Omental fat pad (tissue), 4 donors: ENCODE data around the gene DPY19L2. TPM values are rescaled to one million over a fixed set of nuclear protein-coding genes. Genes with fewer than 3 reads are reported as not detected.
"Not testable (repeated sequence)": the region's sequence is repeated elsewhere in the genome, so short reads cannot be mapped to it uniquely, and the experiment has no call there.

Source experiments
- ATAC-seq: fragments of 150-250 bp; one replicate; pipeline ENCODE4 v1.9.1; 2016; ENCODE audit warnings: mild to moderate bottlenecking, moderate library complexity; ENCODE audit not compliant: low FRiP score
- DNase-seq: peaks from one replicate; pipeline ENCODE4 v3.0.0-alpha.2; 2019; ENCODE audit warnings: low spot score
- total RNA-seq, 4 donors: library from RNA; depleted of rRNA; stranded (reverse); fragments of >200 nt; gene quantifications; one replicate each; pipeline ENCODE4 v1.1.0, GENCODE V29; 2016

DPY19L2 gene
- total RNA-seq, 4 donors from 2014 or later = 6.1 to 28.4 (median 8.4) TPM

DNA sequence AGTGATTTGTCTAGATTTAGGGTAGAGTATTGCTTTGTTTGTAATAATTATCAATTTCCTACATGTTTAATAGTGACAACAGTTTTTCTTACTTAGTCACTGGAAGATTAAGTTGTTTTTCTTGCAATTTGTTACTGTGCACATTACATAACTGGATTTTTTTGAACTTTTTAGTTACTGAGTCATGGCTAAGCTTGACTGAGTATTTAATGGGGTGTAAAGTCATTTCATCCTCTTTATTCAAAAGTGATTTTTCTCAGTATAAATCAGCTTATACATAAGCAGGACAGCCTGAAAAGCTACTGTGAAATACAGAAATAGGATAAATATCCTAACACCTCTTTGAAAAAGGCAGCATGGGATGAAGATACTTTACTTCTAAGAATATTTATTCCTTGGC is 12.5 kb upstream of the DPY19L2 start:
- peak; percentile 51 for ATAC-seq
- not testable (repeated sequence) for DNase-seq

- ATAC-seq, DNase-seq: not testable (repeated sequence)
These were observed 4.3 kb upstream of the DPY19L2 start for GRCh38 chr12:63672550-63672949.

GRCh38 chr12:63669936-63670335 is 1.6 kb upstream of the DPY19L2 start:
- not testable (repeated sequence) for ATAC-seq, DNase-seq

- ATAC-seq, DNase-seq: not testable (repeated sequence)
These were observed 1.1 kb upstream of the DPY19L2 start for GRCh38 chr12:63669427-63669826.

- ATAC-seq = peak; percentile 69
- DNase-seq = not testable (repeated sequence)
These were observed 590 bp upstream of the DPY19L2 start for GRCh38 chr12:63668800-63669365.

DNA sequence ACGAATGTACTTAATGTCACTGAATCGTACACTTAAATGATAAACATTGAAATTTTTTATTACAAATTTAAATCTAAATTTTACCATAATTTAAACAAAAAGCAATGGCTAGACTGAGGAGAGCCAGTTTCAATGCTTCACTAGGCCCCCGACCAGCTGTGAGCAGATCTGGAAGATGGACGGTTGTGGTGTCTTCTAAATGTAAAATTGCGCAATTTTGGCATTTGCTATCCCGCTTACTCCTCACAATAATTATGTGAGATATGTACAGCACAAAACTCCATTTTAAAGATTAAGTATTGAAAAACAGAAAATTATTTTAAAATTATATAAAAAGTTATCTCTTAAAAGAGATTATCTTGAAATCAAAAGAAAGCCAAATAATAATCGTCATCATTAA is 5.3 kb downstream of the DPY19L2 start:
- DNase-seq = not testable (repeated sequence)

GRCh38 chr12:63658501-63658900 is 9.8 kb downstream of the DPY19L2 start:
- DNase-seq, ATAC-seq: not testable (repeated sequence)

More for the DNA sequence above, 5.3 kb downstream of the DPY19L2 start:
- ATAC-seq = not testable (repeated sequence)

DNA sequence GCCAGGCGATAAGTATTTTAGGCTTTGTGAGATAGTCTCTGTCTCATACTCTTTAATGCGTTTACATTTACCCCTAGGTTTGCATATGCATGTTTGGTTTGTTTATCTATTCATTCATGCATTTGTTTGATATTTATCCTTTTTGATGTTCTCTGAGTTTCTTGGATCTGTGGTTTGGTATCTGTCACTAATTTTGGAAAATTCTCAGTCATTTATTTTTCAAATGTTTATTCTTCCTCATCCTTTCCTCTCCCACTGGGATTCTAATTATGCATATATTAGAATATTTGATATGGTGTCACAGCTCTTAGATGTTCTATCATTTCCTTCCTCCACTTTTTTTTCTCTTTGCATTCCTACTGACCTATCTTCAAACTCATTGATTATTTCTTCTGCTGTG is 11.9 kb downstream of the DPY19L2 start:
- DNase-seq, ATAC-seq: not testable (repeated sequence)

DNA sequence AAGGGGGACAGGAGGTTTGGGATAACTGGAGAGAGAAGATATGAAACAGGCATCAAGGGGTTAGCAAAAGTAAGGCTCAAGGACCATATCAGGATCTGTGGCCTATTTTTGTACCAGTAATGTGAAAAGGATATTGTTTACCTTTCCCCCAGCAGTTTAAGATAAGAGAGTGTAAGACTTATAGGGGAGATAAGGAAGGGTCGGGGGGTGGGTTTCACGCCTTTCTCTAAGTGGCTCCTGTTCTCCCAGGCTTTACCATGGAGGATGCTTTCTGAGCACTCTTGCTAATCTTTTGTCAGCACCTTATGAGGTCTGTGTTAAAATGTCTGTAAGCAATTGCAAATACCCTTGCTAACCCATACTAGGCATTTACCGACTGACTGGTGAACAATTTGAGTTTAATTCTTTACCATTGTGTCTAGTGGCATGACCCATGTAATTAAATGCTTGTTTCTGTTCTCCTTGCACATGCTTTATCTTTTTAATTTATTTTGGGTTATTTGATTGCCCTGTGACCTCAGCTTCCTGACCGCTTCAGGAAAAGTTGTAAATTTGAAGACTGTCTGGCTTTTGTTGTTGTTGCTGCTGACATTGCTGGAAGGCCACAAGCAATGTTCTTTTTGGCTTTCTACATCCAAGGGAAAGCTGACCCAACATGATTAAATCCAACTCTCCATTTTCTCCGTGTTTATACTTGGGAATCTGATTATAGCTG is 12.6 kb downstream of the DPY19L2 start:
- ATAC-seq, DNase-seq: not testable (repeated sequence)

DNA sequence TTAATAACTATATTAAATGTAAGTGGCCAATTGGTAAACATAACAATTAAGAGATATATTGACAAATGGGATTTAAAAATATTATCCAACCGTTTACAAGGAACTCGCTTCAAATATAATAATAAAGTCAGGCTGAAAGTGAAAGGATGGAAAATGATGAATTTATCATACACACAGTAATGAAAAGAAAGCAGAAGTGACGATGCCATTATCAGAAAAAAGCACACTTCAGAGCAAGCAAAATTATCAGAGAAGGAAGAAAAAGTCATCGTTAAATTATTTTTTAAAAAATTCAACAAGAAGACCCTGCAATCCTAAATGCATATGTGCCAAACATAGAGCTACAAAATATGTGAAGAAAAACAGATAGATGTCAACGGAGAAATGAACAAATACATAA is 13.8 kb downstream of the DPY19L2 start:
- ATAC-seq, DNase-seq: not testable (repeated sequence)

DNA sequence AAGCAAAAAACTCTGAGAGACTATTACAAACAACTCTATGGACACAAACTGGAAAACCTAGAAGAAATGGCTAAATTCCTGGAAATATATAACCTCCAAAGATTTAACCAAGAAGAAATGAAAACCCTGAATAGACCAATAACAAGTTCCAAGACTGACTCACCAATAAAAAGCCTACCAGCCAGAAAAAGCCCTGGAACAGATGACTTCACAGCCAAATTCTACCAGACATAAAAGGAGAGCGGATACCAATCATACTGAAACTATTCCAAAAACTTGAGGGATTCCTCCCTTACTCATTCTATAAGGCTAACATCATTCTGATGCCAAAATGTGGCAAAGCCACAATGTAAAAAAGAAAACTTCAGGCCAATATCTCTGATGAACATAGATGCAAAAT is 18.8 kb downstream of the DPY19L2 start:
- ATAC-seq, DNase-seq: not testable (repeated sequence)

GRCh38 chr12:63643381-63644140 is 24.7 kb downstream of the DPY19L2 start:
- not testable (repeated sequence) for ATAC-seq, DNase-seq

DNA sequence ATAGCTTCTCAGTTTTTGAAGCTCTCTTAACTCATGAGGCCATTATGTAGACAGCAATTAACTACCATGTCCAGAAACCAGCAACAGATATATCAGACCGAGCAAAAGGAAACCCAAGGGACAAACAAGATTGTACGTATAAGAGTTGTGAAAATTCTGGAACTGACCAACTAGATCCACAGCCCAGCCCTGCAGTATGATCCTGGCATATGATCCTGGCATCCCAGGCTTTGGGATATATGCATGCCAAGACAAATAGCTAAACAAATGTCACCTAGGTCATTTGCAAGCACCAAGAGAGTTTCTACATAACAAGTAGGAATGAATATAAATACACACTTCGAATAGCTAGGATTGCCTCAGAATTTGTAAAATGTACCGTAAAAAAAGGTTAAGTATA is 44.0 kb downstream of the DPY19L2 start:
- ATAC-seq = not testable (repeated sequence)

GRCh38 chr12:63615544-63615943 is 52.7 kb downstream of the DPY19L2 start:
- DNase-seq, ATAC-seq: not testable (repeated sequence)

More for the DNA sequence above, 44.0 kb downstream of the DPY19L2 start:
- not testable (repeated sequence) for DNase-seq

GRCh38 chr12:63611285-63611684 is 57.0 kb downstream of the DPY19L2 start:
- DNase-seq, ATAC-seq: not testable (repeated sequence)

DNA sequence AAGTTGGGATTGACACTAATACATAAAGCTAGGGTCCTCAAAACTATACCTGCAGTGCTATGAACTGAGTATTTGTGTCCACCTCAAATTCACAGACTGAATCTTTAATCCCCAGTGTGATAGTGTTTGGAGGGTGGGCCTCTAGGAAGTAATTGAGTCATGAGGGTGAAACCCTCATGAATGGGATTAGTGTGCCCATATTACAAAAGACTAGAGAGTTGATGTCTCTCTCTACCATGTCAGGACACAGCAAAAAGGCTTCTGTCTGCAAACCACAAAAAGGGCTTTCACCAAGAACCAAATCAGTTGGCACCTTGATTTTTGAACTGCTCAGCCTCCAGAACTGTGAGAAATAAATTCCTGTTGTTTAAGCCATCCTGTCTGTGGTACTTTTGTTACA is 59.0 kb downstream of the DPY19L2 start:
- DNase-seq, ATAC-seq: not testable (repeated sequence)

- ATAC-seq, DNase-seq: not testable (repeated sequence)
These were observed 63.3 kb downstream of the DPY19L2 start for GRCh38 chr12:63604985-63605384.

DNA sequence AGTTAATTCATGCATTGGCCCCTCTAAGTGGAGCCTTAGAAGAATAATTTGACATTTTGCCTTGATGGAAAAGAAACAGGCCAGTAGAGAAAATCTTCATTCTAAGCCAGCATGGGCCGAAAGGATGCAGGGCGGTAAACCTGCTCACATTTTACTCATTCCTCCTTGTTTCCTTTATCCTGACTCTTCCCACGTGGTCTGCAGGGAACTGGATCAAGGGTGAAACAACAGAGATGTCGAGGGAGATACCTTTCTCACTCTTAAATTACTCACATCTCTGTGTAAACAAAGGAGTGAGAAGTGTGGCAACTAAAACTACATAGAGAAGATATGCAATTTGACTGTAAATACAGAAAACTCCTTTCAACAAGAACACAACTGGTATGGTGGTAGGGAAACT is 73.5 kb downstream of the DPY19L2 start:
- DNase-seq, ATAC-seq: not testable (repeated sequence)

GRCh38 chr12:63584426-63584825 is 83.9 kb downstream of the DPY19L2 start:
- not testable (repeated sequence) for DNase-seq, ATAC-seq

- DNase-seq, ATAC-seq: not testable (repeated sequence)
These were observed 85.0 kb downstream of the DPY19L2 start for GRCh38 chr12:63583289-63583688.
